ENCODE results near the gene FOXQ1.

GRCh38 chr6:1278061-1278720, 33.7 kb upstream of the FOXQ1 start:
- TF ChIP-seq CTCF (IDR thresholded peaks at IDR 0.05) = no peak
- TF ChIP-seq REST (IDR thresholded peaks at IDR 0.05; ENCODE audit: low read depth, low read length) = no peak
- TF ChIP-seq ZBTB33 (IDR thresholded peaks at IDR 0.05; ENCODE audit: borderline replicate concordance, low read depth) = no peak
- TF ChIP-seq TEAD4 (IDR thresholded peaks at IDR 0.05; ENCODE audit: borderline replicate concordance, insufficient read depth) = no peak
- TF ChIP-seq NRF1 (IDR thresholded peaks at IDR 0.05; ENCODE audit: low read depth, low read length) = no peak
- TF ChIP-seq MEF2A (IDR thresholded peaks at IDR 0.05; ENCODE audit: borderline replicate concordance, low read depth) = no peak
- no peak for TF ChIP-seq POLR2AphosphoS5 (IDR thresholded peaks at IDR 0.05; ENCODE audit: low read depth, low read length)
- no peak for TF ChIP-seq TAF1 (IDR thresholded peaks at IDR 0.05; ENCODE audit: borderline replicate concordance, low read depth, low read length)
- TF ChIP-seq JUND (IDR thresholded peaks at IDR 0.05) = no peak

All from SK-N-SH (cell line).